Uterus (tissue), 4 donors: ENCODE data around the gene CCN5. TPM values are rescaled to one million over a fixed set of nuclear protein-coding genes. Genes with fewer than 3 reads are reported as not detected.
A peak's percentile ranks its signal among the peaks of the same experiment; 100 is the strongest.

ENCODE experiments used
- DNase-seq, 2 donors: peaks; one replicate each; pipeline ENCODE4 v3.0.0-alpha.2; 2019 to 2020
- H3K27ac ChIP-seq, 2 donors: fragments of 200-600 bp; sonication (generic); 1 replicate in 1 of 2; 2 replicates in 1 of 2; pipeline ENCODE4 v1.5.1; 2016 to 2018
- H3K27me3 ChIP-seq, 2 donors: fragments of 200-600 bp; sonication (generic); one replicate each; pipeline ENCODE4 v1.5.1; 2018 to 2019; ENCODE audit warnings: control low read depth in 1 of 2
- H3K36me3 ChIP-seq, 2 donors: fragments of 200-600 bp; sonication (generic); one replicate each; pipeline ENCODE4 v1.5.1; 2019; ENCODE audit warnings: control low read depth in 1 of 2
- H3K4me1 ChIP-seq, 2 donors: fragments of 200-600 bp; sonication (generic); one replicate each; pipeline ENCODE4 v1.5.1; 2018 to 2019; ENCODE audit warnings: control low read depth in 1 of 2
- H3K4me3 ChIP-seq, 2 donors: fragments of 200-600 bp; sonication (generic); 1 replicate in 1 of 2; 2 replicates in 1 of 2; pipeline ENCODE4 v1.5.1; 2018 to 2019; ENCODE audit warnings: mild to moderate bottlenecking in 1 of 2
- H3K9me3 ChIP-seq, 2 donors: fragments of 200-600 bp; sonication (generic); one replicate each; pipeline ENCODE4 v1.5.1; 2019; ENCODE audit warnings: control low read depth in 1 of 2
- CTCF ChIP-seq, 4 experiments: fragments of 200-600 bp in 2 of 4; fragments of 450-650 bp in 2 of 4; sonication (generic) in 2 of 4; IDR thresholded peaks; one replicate each; pipeline ENCODE4 v1.5.1; 2016 to 2019; ENCODE audit warnings: antibody characterized with exemption in 4 of 4, mild to moderate bottlenecking in 2 of 4, moderate library complexity in 1 of 4
- POLR2A ChIP-seq, 2 donors: fragments of 450-650 bp; IDR thresholded peaks; one replicate each; pipeline ENCODE4 v1.6.1; 2016; ENCODE audit warnings: antibody characterized with exemption in 2 of 2, mild to moderate bottlenecking in 1 of 2, moderate library complexity in 1 of 2
- intact Hi-C: fragments of 100-400 bp; cut with DNase I; formaldehyde crosslinking; loops from one replicate; pipeline ENCODE4 v1.15.1; 2023; ENCODE audit warnings: low total_unique reads
- total RNA-seq, 4 donors: library from RNA; depleted of rRNA in 3 of 4; stranded (reverse); fragments of >200 nt in 3 of 4; gene quantifications; one replicate each; pipeline versions ENCODE4 v1.1.0 to v1.2.4, GENCODE V29; 2014 to 2023
- donor health status: DM: yes; HTN: yes; CAD: no.

CCN5 gene
- total RNA-seq, 4 donors from 2014 or later = 19.4 to 47.9 (median 29.7) TPM; not detected in 1

GRCh38 chr20:44750081-44750805 lies 35.1 kb downstream of the CCN5 start:
- H3K27me3 ChIP-seq = no peaks in the 10 kb centered on the region
- intact Hi-C loops = no loop called here

DNA sequence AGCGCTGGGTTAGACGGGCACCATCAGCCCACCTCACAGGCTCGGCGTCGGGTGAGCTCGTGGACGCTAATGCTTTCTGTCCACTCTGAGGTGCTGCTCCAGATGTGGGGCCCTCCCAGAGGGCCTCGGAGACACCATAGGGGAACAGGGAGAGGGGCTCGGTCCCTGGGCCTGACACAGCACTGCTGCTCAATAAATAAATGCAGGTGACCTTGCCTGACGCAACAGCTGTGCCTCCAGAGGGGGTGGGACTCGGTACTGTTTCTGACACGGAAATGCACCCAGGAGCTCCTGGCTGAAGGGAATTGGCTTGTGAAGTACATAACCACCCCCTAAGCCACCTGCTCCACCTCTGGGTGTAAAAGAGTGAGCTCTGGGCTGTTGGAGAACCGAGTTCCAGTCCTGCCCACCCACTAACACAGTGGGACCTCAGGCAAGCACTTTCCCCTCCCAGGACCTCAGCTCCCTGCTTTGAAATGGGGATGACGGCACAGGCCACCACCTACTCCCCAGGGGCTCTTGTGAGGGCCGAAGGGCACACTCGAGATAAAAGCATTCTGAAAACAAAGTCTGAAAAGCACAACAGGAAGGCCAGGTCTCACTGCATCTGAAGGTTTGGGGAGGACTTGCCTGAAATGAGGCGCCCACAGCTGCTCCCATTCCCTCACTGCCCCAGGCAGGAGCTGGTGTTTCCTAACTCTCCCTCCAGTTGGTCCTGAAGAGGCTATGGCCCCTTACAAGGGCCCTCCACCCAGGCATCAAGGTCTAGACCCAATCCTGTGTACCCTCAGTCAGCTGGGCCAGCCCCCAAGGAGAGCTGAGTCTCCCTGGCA lies 37.1 kb downstream of the CCN5 start:
- H3K27me3 ChIP-seq = no peaks in the 10 kb centered on the region
- H3K9me3 ChIP-seq = no peaks in the 10 kb centered on the region
- H3K36me3 ChIP-seq = no peaks in the 10 kb centered on the region
- H3K4me1 ChIP-seq = no peaks in the 10 kb centered on the region
- TF ChIP-seq CTCF (IDR thresholded peaks at IDR 0.05) = no peak
- TF ChIP-seq POLR2A (IDR thresholded peaks at IDR 0.05) = no peak
- DNase-seq = no peak
- no peak overlapping the region for H3K27ac ChIP-seq
- intact Hi-C loops = no loop called here
- H3K4me3 ChIP-seq = no peak overlapping the region

More at GRCh38 chr20:44750081-44750805, 35.1 kb downstream of the CCN5 start:
- Histone ChIP-seq H3K9me3 (no peaks in the 10 kb centered on the region), H3K27ac (no peak overlapping the region), H3K36me3 (no peaks in the 10 kb centered on the region), H3K4me1 (no peaks in the 10 kb centered on the region), H3K4me3 (no peak overlapping the region)
- no peak for DNase-seq
- TF ChIP-seq CTCF (IDR thresholded peaks at IDR 0.05) = peak in 1 of 4 experiments; percentile 14
- TF ChIP-seq POLR2A (IDR thresholded peaks at IDR 0.05) = no peak

DNA sequence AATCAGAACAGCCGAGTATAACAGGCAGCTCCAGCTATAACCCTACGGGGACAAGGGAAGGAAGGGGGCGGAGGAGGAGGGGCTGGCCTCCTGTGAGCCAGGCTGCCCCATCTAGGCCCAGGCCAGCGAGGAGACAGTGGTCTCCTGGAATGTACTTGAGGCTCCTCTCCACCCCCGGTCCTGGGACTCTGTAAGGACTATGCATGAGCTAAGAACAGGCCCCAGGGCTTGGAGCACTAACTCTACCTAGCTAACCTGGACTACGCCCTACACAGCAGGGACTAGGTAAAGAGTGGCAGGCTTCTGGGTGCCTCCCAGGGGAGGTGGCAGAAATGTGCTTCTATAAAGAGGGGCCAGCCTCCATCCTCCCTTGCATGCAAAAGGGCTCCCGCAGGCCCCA lies 39.4 kb downstream of the CCN5 start:
- TF ChIP-seq CTCF (IDR thresholded peaks at IDR 0.05) (no peak), POLR2A (IDR thresholded peaks at IDR 0.05) (no peak)
- intact Hi-C loops = no loop called here
- H3K27ac ChIP-seq = no peak overlapping the region
- H3K9me3 ChIP-seq = no peaks in the 10 kb centered on the region
- H3K4me3 ChIP-seq = no peak overlapping the region
- H3K4me1 ChIP-seq = no peaks in the 10 kb centered on the region
- no peaks in the 10 kb centered on the region for H3K27me3 ChIP-seq
- H3K36me3 ChIP-seq = no peaks in the 10 kb centered on the region
- no peak for DNase-seq

DNA sequence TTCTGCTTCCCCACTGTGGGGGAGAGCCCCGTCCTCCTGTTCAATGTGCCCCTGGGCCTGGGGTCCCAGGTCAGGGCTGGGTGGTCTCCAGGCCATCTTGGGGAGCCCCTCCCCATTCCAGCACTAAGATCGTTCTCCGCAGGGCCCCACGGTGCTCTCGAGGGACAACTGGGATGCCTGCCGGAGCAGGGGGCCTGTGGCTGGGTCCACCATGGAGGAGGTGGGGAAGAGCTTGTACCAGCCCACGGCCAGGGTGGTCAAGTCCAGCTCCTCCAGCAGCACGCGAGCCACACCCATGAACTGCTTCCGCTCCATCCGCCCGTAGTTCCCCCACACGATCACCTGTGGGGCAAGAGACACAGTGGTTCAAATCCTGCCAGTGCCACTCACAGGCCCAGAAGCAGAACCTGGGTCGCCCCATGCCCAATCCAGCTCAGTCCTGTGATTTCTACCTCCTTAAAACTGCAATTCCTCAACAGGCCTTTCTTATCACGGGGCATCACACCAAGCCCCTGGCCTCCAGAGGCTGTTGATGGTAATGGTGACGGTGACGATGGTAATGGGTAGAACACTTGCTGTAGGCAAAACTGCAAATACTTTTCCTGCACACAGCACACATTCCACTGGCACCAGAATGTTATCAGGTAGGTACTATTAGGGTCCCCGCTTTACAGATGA lies 41.0 kb downstream of the CCN5 start:
- DNase-seq = no peak
- Histone ChIP-seq H3K9me3 (no peaks in the 10 kb centered on the region), H3K27me3 (no peaks in the 10 kb centered on the region), H3K36me3 (no peaks in the 10 kb centered on the region), H3K27ac (no peak overlapping the region), H3K4me3 (no peak overlapping the region), H3K4me1 (no peaks in the 10 kb centered on the region)
- TF ChIP-seq CTCF (IDR thresholded peaks at IDR 0.05) (no peak), POLR2A (IDR thresholded peaks at IDR 0.05) (no peak)
- intact Hi-C loops = no loop called here
